SW 1271 (cell line): ENCODE measurements around the gene LHX4.

Source experiments
- DNase-seq, 2 experiments: peaks; one replicate each; lab custom pipeline; 2025; lab: John Stamatoyannopoulos, UW

Gene LHX4

DNA sequence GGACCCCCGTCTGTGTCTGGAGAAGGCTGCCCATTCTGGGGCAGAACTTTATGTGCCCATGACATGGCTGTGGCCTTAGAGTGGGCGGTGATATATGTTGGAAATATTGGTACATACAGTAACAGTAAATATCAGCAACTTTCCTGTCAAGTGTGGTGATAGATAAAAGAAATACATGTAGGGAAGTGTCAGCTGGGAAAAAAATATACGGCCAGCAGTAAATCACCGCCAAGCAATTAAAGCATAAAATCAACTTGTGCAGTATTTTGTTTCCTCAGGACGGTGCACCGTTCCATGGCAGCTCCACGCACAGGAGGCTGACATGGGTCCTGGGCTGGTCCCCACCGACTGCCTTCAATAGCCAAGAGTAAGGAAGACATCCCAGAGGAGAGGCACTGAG lies 27.4 kb downstream of the LHX4 start:
- DNase-seq = no peak

DNA sequence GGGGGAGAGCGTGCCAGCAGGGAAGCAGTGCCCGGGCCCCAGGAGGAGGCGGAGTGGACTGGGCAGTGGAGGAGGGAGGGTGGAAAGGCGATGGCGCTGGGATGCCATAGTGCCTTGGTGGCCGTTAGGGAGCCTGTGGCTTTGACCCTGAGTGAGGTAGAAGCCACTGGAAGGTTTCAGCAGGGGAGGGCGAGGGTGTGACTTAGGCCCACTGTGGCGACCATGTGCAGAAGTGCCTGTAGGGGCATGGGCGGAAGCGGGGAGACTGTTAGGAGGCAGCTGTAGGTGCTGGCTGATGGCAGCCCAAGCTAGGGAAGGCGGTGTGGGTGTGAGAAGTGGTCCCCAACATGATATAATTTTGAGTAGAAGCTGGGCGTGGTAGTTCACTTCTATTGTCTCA lies 28.2 kb downstream of the LHX4 start:
- no peak for DNase-seq

DNA sequence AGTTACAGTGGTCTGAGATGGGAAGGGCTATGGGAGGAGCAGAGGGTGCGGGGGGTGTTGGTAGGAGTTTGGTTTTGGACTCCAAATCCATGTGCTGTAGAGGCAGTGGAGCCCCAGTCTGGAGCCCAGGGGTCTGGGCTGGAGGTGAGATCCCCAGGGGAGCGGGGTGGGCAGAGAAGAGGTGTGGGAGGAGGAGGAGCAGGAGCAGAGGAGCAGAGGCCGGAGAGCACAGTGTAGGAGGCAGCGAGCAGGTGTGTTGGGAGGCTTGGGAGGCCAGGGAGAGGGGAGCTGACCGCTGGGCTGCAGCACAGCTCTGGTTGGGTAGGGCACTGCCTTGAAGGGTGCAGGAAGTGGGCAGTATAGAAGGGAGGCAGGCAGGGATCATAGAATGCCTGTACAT lies 28.9 kb downstream of the LHX4 start:
- DNase-seq = no peak

DNA sequence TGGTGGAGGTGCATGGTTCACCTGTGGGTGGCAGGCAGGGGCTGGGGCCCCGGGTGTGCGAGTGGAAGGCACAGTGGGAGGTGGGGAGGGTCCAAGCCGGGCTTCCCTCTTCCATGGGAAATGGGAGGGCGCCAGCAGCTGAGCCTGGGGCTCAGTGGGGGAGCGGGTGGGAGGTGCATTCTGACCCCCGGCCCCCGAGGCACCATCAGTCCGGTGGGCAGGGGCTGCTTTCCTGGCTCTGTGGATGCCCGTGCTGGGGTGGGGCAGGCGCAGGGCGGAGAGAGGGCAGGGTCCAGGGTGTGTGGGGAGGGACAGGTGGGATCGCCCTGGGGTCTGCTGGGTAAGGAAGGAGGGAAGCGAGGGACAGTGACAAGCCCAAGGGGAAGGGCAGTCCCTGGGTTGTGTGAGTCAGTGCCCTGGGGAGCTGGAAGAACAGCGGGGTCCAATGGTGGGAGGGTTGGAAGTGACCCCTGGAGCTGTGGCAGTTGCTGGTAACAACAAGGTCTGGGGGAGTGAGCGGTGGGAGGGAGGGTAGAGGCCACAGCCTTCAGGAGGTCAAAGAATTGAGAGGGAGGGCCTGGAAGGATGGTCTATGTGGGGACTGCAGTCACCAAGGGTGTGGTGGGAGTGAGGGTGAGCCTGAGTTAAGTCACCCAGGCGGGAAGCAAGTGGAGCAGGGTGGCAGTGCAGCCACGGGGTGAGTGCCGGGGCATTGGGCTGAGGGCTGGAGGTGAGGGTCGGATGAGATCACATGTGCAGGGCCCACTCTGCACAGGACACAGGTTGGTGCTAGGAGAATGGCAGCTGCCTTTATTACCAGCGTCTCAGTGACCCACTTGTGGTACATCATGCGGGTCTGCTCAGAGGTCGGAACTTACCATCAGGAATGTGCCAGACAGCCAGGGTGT lies 29.6 kb downstream of the LHX4 start:
- DNase-seq = no peak

DNA sequence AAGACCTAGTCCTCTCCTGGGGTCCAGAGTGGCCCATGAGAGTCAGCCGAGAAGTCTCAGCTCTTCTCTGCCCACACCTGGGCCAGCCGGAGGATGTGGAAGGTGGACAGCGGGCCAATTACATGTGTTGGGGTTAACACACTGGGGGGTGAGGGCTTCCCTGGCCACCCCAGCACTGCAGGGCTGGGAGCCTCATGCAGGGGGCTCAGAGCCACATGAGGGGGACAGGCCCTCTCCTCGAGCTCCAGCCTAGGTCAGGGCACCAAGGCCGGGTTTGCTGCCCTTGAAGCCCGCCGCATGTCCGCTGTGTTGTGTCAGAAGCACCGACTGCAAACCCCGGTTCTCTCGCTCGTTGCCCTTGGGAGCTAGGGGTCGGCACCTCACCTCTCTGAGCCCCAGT lies 30.5 kb downstream of the LHX4 start:
- DNase-seq = no peak

DNA sequence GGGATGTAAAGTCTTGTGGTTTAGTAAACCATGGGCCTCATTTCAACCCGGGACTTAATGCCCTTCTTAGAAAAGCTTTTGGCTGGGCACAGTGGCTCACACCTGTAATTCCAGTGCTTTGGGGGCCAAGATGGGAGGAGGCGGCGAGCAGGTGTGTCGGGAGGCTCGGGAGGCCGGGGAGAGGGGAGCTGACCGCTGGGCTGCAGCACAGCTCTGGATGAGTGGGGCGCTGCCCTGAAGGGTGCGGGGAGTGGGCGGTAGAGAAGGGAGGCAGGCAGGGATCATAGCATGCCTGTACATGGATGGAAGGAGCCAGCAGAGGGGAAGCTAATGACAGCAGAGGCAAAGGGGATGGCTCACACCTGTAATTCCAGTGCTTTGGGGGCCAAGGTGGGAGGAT lies 31.0 kb downstream of the LHX4 start:
- DNase-seq = no peak

DNA sequence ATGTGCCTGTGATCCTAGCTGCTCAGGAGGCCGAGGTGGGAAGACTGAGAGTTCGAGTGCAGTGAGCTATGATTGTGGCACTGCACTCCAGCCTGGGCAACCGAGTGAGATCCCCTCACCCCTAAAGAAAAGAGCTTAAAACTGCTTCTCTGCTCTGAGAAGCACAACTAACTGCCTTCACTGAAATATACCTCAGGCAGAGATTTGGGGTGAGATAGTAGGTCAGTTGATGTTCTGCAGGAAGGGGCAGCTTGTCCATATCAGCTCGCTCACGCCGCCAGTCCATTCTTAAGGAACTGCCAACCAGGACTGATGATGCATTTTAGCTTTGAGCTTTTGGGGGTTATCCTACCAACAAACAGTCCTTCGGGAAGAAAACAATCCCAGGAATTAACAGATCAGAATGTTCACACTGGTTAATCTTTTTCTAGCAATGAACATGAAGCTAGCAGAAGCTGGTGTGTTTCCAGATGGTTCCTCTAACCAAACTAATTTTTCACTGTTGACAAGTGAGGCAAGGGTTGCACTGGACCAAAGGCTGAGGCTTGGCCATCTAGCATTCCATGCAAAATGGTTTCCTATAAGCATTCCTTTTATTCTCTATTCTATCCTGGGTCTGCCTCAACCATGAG lies 31.6 kb downstream of the LHX4 start:
- DNase-seq = no peak

DNA sequence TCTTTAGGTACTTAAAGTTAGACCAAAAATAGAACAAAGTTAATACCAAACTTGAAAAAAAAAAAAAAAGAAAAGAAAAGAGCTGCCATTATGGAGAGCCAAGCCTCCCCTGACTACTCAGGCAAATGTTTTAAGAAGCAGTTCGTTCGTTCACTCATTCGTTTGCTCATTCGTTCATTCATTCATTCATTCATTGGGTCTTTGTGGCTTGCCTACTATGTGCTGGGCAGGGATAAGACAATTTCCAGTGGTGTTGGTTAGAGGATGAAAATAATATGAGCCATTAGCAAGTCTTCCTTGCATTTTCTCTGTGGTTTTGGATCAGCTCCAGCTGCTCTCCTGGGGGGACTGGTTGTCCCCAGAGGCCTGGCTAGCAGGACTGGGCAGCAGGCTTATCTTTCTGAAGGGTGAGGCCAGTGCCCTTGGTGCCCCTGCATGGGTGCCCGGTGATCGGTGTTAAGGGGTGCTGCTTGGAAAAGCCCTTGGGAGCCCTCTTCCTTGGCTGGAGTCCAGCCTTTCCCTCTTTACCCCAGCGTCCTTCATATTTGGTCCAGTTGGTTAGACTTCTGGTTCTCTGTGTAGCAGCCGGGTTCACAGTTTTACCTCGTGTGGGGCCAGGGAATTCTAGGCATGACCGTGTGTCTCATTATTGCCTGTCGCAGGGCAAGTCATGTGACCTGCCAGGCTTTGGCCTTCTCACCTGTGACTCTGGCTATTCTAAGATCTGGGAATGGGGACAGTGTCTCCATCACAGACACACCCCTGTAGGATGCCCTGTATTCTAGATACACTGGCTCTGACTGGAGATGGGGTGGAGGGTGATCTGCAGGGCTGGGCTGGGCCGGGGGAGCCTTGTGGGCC lies 32.8 kb downstream of the LHX4 start:
- DNase-seq = no peak

DNA sequence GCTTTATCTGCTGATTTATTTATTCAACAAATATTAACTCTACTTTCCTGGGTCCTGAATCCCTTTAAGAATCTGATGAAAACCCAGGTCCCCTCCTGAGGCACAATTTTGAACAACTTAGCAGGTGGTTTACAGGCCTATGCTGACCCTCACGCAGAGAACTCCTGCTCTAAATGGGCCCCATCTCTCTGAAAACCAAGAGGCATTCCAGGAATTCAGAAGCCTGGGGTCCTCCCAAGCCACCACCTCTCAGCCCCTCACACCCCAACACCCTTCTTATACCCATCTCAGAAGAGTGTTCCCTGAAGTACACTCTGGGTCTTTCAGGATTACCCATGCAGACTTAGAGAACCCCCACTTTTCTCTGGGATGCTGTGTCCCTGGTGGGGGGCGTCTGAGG lies 34.5 kb downstream of the LHX4 start:
- no peak for DNase-seq

DNA sequence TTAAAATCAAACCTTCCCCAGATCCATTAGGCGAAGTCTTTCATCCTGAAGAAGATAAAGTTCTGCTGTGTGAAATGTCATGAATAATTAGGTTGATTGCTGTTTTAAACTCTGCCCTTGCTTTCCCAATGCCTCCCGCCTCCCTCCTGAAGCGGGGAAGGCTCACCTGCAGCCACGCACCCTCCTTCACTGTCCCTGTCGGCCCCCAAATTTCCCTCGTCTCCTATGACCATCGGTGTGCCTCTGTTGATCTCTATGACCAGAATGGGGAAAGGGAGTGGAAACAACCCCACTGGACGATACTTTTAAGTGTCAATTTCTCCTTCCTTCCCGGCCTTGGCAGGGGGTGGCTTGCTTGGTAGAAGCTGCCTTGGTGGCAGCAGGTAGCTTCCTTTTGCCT lies 35.1 kb downstream of the LHX4 start:
- DNase-seq = no peak

DNA sequence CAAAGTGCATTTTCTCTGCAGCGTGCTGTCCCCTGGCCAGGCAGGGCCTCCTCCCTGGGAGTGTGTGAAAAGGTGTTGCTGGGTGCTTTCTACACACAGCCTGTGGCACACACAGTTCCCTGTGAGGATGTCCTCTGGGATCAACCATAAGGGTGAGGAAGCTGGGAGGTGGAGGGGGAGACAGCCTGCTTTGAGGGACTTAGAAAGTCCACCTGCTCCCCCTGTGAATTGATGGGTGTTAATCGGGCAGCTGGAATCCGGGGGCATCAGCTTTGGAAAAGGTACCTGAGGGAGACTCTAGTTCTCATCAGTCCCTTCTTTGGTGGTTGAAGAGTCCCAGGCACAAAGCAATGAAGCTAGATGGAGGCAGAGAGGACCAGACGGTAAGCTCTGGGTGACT lies 35.8 kb downstream of the LHX4 start:
- no peak for DNase-seq

DNA sequence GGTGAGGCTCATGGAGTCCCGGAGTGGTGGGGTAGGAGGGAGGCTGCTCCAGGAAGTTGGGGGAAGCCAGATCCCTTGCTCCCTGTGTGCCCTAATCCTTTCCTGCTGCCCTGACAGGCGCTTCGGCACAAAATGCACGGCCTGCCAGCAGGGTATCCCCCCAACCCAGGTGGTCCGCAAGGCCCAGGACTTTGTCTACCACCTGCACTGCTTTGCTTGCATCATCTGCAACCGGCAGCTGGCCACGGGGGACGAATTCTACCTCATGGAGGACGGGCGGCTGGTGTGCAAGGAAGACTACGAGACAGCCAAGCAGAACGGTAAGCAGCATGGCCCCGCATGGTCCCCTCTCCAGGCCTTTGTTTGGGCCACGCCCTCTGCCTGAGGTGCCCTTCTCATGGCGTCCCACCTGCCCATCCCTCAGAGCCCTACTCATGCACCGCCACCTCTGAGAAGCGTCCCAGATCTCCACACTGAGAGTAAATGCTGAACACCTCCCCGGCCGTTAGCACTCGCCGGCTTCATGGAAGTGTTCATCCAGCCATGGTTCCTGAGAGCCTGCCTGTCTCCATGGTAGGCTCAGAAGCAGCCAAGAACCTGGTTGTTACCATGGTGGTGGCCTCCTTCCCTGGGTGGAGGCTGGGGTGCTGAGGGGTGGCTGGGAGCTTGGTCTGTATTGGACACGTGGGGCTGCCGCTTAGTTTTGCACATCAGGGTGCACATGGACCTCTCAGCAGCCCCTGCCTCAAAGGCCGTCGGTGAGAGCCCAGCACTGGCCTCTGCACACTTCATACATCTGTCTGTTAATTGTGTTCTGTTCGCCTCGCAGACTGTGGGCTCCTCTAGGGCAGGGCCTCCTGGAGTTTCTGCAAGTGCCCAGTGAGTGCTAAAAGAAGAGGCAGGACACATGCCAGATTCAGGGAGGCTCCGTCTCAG lies 36.5 kb downstream of the LHX4 start:
- no peak for DNase-seq

DNA sequence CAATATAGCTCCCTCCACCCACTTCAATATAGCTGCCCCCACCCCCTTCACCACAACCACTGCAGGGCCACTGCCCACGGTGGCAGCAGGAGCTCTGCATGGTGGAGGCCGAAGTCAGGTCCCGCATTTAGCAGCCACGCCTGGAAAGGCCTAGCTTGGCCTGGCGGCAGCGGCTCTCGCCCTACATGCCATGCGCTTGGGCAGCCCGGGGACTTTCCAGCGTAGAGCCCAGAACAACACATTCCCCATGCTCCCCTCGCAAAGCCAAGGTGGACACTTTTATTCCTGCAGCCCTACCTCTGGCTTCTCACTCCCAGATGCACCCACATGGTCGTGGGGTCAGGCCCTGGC lies 37.1 kb downstream of the LHX4 start:
- DNase-seq = no peak

DNA sequence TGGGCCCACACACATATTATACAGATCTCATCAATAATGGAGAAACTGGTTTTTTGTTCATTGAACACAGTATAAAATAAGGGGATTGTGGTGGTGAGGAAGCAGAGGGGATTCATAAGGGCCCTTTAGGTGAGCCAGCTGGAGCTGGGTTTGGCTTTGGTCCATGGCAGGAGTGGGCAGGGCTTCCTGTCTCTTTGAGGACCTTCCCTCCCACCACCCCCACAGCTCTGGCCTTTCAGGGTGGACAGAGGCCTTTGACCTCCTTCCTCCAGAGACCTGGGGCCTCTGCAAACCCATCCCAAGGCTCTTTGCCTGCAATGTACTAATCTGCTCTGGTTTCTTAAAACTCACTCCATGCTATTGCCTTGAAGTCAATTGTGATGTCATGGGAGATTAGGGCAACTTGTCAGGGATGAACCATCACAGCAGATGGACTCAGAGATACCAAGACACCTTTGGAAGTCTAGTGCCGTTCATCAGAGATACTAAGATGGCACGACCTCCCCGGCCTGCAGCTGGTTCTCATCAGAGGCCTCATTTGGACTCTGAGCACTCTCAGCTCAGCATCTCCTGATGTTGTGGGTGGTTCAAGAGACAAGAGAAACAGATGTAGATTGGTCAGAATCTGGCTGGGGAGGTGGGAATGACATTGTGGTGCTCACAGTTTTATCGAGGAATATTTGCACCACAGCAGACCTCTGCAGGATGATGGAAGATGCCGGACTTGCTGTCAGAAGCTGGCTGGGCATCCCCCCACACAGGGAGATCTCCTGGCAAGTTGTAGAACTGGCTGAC lies 37.9 kb downstream of the LHX4 start:
- DNase-seq = no peak

DNA sequence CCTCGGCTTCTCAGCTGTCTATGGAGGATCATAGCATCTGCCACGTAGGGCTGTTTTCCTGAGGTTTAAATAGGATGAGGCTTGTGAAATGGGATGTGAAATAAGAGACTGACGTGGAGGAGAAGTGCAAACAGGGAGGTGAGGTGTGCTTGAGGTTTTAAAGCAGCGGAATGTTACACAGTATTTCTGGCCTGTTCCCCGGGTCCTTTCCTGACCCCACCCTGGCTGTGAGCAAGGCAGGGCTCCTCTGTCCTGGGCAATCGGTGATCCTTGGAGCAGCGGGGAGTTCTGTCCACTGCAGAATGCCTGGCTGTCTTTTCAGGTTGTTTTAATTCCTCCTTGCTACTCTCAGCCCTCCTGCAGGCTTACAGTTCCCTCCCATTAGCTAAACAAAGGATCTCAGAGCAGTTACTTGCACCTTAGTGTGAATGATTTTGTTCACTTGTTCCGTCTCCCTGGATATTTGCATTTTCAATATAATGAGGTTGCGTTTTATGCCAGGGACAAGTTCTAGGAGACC lies 38.6 kb downstream of the LHX4 start:
- DNase-seq = no peak

DNA sequence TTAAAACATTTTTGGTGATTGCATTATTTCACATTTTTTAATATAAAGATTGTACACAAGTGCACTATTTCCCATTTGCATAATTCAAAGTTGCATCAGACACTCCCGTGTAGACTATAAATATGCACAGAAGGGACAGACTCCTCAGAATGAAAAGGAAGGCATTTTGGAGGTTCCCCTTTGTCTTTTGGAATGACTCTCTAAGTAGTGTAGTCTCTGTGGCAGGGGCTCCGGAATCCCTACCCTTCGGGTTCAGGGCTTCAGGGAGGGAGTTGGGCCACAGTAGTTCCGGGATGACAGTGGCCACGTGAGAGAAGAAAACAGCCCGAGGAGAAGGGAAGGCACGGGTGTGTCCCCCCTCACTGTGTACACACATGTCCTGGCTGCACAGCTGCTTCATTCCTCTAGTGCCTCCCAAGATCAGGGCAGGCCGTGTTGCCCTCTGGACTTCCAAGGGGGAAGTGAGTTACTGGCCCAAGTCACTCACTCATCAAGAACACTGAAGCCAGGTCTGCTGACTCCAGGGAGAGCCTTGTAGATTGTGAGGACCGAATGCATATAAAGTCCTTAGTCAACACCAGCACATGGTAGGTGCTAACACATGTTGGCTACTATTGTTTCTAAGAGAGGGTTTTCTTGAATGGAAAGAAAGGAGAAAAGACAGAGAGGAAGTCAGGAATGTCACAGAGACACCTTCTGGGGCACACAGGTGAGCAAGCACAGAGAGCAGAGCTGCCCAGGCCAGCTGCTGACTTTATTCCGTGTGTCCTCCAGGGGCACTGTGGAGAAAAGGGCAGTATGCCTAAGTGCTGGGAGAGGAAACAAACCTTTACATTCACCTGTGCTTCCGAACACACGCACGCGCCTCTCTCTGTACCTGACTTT lies 39.8 kb downstream of the LHX4 start:
- no peak for DNase-seq

DNA sequence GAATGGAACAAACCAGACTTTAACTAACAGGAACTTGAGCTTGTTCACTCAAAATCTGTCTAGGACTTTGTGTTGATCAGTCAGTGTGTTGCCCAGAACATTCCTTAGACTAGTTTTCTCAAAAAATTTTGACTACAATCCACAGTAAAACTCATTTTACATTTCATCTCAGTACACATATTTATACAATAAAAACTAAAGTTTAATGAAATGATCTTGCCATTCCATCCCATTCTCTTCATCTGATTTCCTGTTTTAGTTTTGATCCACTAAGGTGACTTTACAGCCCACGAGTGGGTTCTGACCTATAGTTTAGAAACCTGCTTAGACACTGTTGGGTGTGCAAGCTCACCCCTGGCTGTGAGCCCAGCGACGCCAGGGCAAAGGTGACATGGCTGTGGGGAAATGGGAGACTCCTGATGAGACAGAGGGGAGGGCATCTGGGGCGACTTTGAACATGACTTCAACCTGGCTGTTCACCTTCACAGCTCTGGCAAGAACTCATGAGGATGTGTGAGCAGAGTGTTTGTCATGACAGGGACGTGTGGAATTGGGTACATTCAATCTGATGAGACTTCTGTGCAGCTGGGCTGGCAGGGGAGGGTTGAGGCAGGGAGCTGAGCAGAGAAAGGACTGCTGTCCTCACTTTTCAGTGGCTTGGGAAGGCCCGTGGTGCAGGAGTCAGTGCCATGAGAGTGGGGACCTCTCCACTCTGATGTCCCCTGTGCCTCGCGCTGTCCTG lies 40.6 kb downstream of the LHX4 start:
- DNase-seq = no peak

DNA sequence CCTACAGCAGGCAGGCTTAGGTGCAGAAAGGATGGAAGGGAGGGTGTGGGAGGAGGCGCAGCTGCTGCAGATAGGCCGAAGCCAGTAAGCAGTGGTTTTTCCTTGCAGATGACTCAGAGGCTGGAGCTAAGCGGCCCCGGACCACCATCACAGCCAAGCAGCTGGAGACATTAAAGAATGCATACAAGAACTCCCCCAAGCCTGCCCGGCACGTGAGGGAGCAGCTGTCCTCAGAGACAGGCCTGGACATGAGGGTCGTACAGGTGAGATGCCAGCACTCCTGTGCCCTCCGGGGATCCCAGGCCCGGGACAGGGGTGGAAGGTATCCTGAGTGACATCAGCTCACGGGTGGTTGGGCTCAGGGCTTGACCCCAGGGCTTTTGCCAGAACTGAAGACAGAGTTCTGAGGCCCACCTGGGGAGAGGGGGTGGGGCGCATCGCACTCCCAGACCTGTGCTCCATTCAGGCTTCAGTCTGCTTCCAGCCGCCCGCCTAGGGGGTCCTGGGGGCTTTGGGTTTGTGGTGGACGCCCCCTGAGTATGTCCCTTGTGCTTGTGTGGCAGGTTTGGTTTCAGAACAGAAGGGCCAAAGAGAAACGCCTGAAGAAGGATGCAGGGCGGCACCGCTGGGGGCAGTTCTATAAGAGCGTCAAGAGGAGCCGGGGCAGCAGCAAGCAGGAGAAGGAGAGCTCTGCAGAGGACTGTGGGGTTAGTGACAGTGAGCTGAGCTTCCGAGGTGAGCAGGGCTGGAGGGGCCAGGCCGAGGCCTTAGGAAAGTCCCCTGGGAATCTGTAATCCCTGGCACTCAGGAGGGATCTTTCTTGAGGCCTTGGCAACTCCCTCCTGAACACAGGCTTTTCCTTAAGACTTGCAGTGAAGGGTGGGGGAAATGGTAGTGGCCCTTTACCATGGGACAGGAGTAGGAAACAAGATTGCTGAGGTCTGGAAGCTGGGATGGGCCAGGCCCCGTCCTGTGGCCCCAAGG lies 41.5 kb downstream of the LHX4 start:
- no peak for DNase-seq
